D721Med (cell line): Measurements from ENCODE around the gene IHH.

Experiments used
- DNase-seq: peaks from one replicate; pipeline ENCODE4 v3.0.0; 2011; ENCODE audit warnings: low spot score; ENCODE audit not compliant: insufficient read length
- FAIRE-seq: peaks from 2 replicates; lab custom pipeline; 2011; peaks lifted over from hg19 to GRCh38; lab: Jason Lieb, UNC
- CTCF ChIP-seq: IDR thresholded peaks from 2 replicates; pipeline ENCODE4 v1.5.1; 2012; ENCODE audit warnings: mild to moderate bottlenecking, control low read depth; ENCODE audit not compliant: insufficient read depth; ENCODE audit errors: missing control alignments

The IHH gene

DNA sequence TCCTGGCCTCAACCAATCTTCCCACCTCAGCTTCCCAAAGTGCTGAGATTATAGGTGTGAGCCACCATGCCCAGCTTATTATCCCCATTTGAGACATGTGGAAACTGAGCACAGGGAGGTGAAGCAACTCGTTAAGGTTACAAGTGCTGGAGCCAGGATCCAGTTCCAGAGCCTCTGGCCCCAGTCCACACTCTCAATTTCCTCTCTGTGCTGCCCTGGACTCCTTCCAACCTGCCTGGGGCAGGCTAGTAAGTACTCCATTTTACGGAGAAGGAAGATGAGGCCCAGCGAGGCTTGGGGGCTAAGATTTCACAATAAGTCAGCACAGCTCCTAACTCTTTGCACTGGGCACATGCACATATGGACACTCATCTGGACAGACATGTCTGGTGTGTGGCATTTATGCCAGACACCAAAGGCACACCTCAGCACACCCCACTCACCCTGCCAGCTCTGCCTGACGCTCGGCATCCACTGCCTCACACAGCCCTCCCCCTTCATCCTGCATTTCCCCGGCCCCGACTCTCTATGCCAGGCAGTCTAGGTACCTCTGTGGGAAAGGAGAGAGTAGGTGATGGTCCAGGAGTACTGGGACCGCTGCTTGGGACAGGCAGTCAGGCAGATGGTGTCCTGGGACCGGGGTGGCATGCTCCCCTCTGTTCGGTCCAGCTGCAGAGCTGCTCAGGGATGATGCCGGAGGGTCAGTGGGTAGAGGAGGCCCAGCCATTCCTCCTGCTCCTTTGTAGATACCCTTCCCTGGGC, 39.9 kb downstream of the IHH start:
- no peak for TF ChIP-seq CTCF
- FAIRE-seq (no peak), DNase-seq (no peak)

GRCh38 chr2:219019436-219019835, 41.3 kb downstream of the IHH start:
- DNase-seq (no peak), FAIRE-seq (no peak)
- no peak for TF ChIP-seq CTCF

DNA sequence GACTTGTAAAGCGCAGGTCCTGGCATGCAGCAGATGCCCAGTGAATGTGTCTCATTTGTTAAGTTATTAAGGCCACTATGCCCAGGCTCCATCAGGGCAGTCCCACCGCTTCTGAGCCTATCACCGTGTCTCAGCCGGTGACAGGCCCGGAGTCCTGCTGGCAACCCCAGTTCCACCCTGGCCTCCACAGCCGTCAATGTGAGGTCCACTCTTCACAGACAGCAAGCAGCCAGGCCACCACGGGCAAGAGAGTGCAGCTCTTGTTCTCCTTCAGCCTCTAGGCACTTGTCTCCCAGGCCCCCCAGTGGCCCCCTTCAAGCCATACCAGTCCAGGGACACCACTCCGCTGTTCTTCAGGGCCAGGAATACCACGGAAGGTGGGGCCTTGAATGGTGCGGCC, 42.0 kb downstream of the IHH start:
- FAIRE-seq, result no peak
- no peak for TF ChIP-seq CTCF
- no peak for DNase-seq

DNA sequence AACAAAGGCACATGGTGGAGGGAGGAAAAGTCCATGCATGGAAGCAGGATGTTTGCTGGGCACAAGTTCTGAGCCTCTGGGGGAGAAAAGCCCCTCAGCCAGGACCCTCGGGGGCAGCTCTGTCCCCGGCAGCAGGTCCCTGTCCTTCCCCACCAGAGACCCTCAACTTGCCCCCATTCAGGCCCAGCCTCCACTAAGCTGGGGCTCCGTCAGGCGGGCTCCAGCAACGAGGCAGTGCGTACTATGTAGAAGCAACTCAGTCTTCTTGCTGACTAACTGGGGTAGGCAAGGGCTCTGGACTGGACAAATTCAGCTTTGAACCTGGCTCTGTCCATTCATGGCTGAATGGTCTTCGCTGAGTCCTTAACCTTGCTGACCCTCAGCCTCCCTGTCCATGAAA, 42.4 kb downstream of the IHH start:
- FAIRE-seq, result no peak
- DNase-seq, result no peak
- no peak for TF ChIP-seq CTCF

DNA sequence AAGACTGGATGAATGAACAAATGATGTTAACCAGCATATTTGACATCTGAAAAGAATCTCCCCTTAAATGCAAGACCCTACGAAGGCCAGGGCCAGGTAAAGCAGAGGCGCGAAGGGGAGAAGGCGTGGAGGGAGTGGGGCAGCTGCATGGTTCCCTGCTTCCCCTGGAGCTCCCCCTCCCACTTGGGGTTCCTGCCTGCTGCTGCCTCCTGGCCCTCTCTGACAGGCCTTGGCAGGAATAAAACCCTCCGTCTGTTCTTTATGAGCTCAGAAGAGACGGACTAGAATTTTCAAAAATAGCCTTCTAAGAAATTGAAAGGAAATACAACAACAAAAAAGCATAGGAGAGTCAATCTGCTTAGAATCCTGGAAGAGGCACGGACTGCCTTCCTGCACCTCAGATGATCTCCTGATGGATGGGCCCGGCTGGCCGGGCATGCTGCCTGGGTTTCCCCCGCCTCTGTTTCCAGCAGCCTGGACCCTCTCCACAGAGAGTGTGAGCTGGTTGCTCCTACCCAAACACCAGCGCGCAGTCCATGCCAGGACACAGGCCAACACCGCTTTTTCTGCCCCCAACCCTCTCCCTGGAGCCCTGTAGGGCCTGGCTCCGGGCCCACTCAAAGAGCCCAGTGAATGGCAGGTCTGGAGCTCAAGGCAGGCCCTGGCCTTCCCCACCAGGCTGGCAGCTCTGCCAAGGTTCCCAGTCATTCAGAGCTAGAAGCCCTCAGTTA, 43.4 kb downstream of the IHH start:
- no peak for TF ChIP-seq CTCF

DNA sequence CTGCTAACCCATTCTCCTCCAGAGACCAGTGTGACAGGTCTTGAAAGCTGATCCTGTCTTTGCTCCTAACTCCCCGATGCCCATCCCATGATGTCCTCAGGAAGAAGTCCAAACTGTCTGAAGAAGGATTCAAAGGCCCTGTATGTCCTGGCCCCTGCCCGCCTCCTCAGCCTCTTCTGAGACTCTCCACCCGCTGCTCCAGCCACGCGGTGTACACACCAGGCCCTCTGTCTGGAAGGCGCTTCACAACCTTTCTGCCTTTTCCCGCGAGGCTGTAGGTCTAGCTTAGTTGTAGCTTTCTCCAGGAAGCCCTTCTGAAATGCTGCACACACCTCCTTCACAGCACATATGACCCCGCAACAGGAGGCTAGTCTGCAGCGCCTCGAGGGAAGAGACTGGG, 44.0 kb downstream of the IHH start:
- FAIRE-seq (no peak), DNase-seq (no peak)
- no peak for TF ChIP-seq CTCF

More for the DNA sequence above, 43.4 kb downstream of the IHH start:
- DNase-seq, result no peak
- no peak for FAIRE-seq

- no peak for TF ChIP-seq CTCF
- FAIRE-seq (no peak), DNase-seq (no peak)
Observed at GRCh38 chr2:219010873-219011272, 49.8 kb downstream of the IHH start.
